WERI-Rb-1 (cell line): ENCODE results near the gene ARMC5.
A peak's percentile ranks its signal among the peaks of the same experiment; 100 is the strongest.

ENCODE experiments used
- DNase-seq: peaks from one replicate; pipeline ENCODE4 v3.0.0-alpha.2; 2020
- H3K27ac ChIP-seq: fragments of 250-450 bp; sonication (Bioruptor Pico); 2 replicates; pipeline ENCODE4 v1.5.1; 2020; ENCODE audit warnings: mild to moderate bottlenecking, moderate library complexity
- H3K27me3 ChIP-seq: fragments of 250-450 bp; sonication (Bioruptor Pico); 2 replicates; pipeline ENCODE4 v1.5.1; 2021; ENCODE audit warnings: mild to moderate bottlenecking, low read depth, moderate library complexity; ENCODE audit not compliant: insufficient read depth, severe bottlenecking
- H3K36me3 ChIP-seq: fragments of 250-450 bp; sonication (Bioruptor Pico); 2 replicates; pipeline ENCODE4 v1.5.1; 2020; ENCODE audit warnings: mild to moderate bottlenecking, moderate library complexity
- H3K4me3 ChIP-seq: 2 replicates; pipeline ENCODE4 v1.5.1; 2011; ENCODE audit warnings: low read depth, mild to moderate bottlenecking, control low read depth, low read length
- H3K9me3 ChIP-seq: fragments of 250-450 bp; sonication (Bioruptor Pico); 2 replicates; pipeline ENCODE4 v1.5.1; 2021; ENCODE audit warnings: mild to moderate bottlenecking, moderate library complexity; ENCODE audit not compliant: severe bottlenecking
- CTCF ChIP-seq: IDR thresholded peaks from 2 replicates; pipeline ENCODE4 v1.5.1; 2011; ENCODE audit warnings: low read depth, mild to moderate bottlenecking, control low read depth, inconsistent platforms, low read length

The ARMC5 gene

GRCh38 chr16:31476303-31477219 lies 17.3 kb downstream of the ARMC5 start:
- DNase-seq, result no peak

GRCh38 chr16:31477220-31478216 lies 18.2 kb downstream of the ARMC5 start:
- peaks cover 3% of the 10 kb centered on the region; the same call in 1 of the 2 replicates for H3K36me3 ChIP-seq
- TF ChIP-seq CTCF, result no peak
- no peaks in the 10 kb centered on the region for H3K9me3 ChIP-seq
- peak; percentile 30 for DNase-seq
- no peak overlapping the region for H3K4me3 ChIP-seq
- H3K27me3 ChIP-seq, result no peaks in the 10 kb centered on the region
- no peak overlapping the region for H3K27ac ChIP-seq

More at GRCh38 chr16:31476303-31477219, 17.3 kb downstream of the ARMC5 start:
- Histone ChIP-seq H3K27ac (no peak overlapping the region), H3K36me3 (peaks cover 3% of the 10 kb centered on the region; the same call in 1 of the 2 replicates), H3K9me3 (no peaks in the 10 kb centered on the region), H3K4me3 (no peak overlapping the region), H3K27me3 (no peaks in the 10 kb centered on the region)
- TF ChIP-seq CTCF, result no peak

GRCh38 chr16:31478956-31479355 lies 19.7 kb downstream of the ARMC5 start:
- Histone ChIP-seq H3K4me3 (no peak overlapping the region), H3K27me3 (no peaks in the 10 kb centered on the region), H3K36me3 (peaks cover 3% of the 10 kb centered on the region; the same call in 1 of the 2 replicates), H3K27ac (no peak overlapping the region), H3K9me3 (no peaks in the 10 kb centered on the region)
- no peak for TF ChIP-seq CTCF
- DNase-seq, result no peak

- Histone ChIP-seq H3K27me3 (no peaks in the 10 kb centered on the region), H3K36me3 (no peaks in the 10 kb centered on the region), H3K4me3 (no peak overlapping the region), H3K9me3 (no peaks in the 10 kb centered on the region), H3K27ac (no peak overlapping the region)
- no peak for DNase-seq
- no peak for TF ChIP-seq CTCF
Observed at GRCh38 chr16:31479751-31480150, 20.4 kb downstream of the ARMC5 start.

- no peaks in the 10 kb centered on the region for H3K9me3 ChIP-seq
- TF ChIP-seq CTCF, result no peak
- no peaks in the 10 kb centered on the region for H3K36me3 ChIP-seq
- DNase-seq, result no peak
- H3K27me3 ChIP-seq, result no peaks in the 10 kb centered on the region
- no peak overlapping the region for H3K4me3 ChIP-seq
- H3K27ac ChIP-seq, result no peak overlapping the region
Observed at GRCh38 chr16:31480851-31481536, 21.7 kb downstream of the ARMC5 start.
